Measurements from ENCODE around the gene NKPD1. TPM values are rescaled to one million over a fixed set of nuclear protein-coding genes. Genes with fewer than 3 reads are reported as not detected.

The NKPD1 gene
- total RNA-seq, 1 donor, result 0.36 TPM

GRCh38 chr19:45168767-45169351 lies 8.1 kb upstream of the NKPD1 start:
- DNase-seq (ENCODE audit: low read depth), result no peak

DNA sequence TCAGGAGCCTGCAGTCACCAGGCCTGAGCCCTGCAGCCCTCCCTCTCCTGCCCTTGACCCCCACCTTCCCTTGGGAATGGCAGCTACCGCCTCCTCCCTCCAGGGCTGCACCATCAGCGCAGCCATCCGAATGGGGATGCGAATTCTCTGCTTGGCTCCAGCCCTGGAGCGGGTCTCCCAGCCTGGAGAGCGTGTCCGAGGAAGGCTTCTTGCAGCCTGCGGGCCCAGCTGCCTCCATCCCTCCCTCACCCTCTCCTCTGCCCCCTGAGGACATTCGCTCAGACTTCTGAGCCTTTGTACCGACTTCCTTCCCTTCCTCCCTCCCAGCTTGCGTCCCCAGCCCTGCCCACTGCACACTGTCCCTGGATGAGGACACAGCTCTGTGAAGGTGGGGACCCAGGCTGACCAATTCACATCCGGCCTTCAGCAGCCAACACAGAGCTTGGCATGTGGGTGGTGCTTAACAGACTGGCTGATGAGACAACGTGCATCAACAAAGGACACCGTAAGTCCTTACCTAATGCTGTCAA lies 6.0 kb upstream of the NKPD1 start:
- no peak for DNase-seq (ENCODE audit: low read depth)
- TF ChIP-seq, protein P1, sequence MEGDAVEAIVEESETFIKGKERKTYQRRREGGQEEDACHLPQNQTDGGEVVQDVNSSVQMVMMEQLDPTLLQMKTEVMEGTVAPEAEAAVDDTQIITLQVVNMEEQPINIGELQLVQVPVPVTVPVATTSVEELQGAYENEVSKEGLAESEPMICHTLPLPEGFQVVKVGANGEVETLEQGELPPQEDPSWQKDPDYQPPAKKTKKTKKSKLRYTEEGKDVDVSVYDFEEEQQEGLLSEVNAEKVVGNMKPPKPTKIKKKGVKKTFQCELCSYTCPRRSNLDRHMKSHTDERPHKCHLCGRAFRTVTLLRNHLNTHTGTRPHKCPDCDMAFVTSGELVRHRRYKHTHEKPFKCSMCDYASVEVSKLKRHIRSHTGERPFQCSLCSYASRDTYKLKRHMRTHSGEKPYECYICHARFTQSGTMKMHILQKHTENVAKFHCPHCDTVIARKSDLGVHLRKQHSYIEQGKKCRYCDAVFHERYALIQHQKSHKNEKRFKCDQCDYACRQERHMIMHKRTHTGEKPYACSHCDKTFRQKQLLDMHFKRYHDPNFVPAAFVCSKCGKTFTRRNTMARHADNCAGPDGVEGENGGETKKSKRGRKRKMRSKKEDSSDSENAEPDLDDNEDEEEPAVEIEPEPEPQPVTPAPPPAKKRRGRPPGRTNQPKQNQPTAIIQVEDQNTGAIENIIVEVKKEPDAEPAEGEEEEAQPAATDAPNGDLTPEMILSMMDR (IDR thresholded peaks at IDR 0.05; ENCODE audit: insufficient read depth, low read length), result no peak
- no peak overlapping the region for H3K4me3 ChIP-seq (ENCODE audit: low read depth, low read length)

More at GRCh38 chr19:45168767-45169351, 8.1 kb upstream of the NKPD1 start:
- H3K4me3 ChIP-seq (ENCODE audit: low read depth, low read length), result no peak overlapping the region
- TF ChIP-seq, protein P1 (IDR thresholded peaks at IDR 0.05; ENCODE audit: insufficient read depth, low read length), result no peak

- H3K4me3 ChIP-seq (ENCODE audit: low read depth, low read length), result no peak overlapping the region
- TF ChIP-seq, protein P1 (IDR thresholded peaks at IDR 0.05; ENCODE audit: insufficient read depth, low read length), result no peak
- DNase-seq (ENCODE audit: low read depth), result peak; percentile 57
Measured at GRCh38 chr19:45164577-45165335, 4.0 kb upstream of the NKPD1 start.

- DNase-seq (ENCODE audit: low read depth), result no peak
- H3K4me3 ChIP-seq (ENCODE audit: low read depth, low read length), result no peak overlapping the region
- TF ChIP-seq, protein P1 (IDR thresholded peaks at IDR 0.05; ENCODE audit: insufficient read depth, low read length), result no peak
Measured at GRCh38 chr19:45163751-45164460, 3.1 kb upstream of the NKPD1 start.

DNA sequence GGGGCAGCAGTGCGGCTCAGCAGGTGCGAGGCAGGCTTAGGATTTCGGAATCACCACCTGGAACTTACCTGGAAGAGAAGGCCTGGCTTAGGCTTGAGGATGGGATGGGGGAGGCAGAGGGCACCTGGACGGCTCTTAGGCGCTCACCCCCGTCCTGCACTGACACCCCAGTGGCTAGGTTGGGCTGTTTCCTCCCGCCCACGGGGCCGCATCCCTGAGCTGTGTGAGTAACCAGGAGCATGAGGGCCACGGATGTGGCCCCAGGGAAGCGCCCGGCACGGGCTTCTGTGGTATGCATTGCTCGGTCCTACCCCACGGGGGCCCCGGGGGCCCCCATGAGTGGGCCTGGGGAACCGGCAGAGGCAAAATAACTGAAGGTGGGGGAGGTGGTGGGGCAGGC lies 2.4 kb upstream of the NKPD1 start:
- TF ChIP-seq, protein P1 (IDR thresholded peaks at IDR 0.05; ENCODE audit: insufficient read depth, low read length), result no peak
- no peak for DNase-seq (ENCODE audit: low read depth)
- no peak overlapping the region for H3K4me3 ChIP-seq (ENCODE audit: low read depth, low read length)

DNA sequence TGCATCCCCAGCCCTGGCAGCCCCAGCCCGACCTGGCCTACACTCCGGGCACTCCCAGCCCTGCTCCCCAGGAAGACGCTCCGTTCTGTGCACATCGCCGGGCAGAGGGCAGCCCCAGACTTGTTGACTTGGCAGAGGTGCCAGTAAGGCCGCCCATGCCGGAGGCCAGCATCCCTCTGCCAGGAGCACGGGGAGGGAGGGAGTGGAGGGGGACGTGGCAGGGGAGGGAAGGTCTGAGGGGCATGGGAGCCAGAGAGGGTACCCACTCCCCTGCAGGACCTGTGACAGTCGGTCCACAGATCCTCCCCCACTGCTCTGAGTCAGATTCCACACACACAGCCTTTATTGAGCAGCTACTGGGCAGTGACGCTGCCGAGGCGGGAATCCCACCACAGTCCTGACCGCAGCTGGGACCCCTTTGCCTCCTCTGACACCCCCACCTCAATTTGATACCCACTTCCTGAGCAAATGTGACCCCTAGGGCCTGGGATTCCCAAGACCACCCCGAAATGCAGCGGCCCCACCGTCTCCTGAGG lies 1.9 kb upstream of the NKPD1 start:
- DNase-seq (ENCODE audit: low read depth), result no peak
- H3K4me3 ChIP-seq (ENCODE audit: low read depth, low read length), result no peak overlapping the region
- TF ChIP-seq, protein P1 (IDR thresholded peaks at IDR 0.05; ENCODE audit: insufficient read depth, low read length), result no peak
